Neural cell (in vitro differentiated cells): Measurements from ENCODE around the gene RIC1. TPM values are rescaled to one million over a fixed set of nuclear protein-coding genes. Genes with fewer than 3 reads are reported as not detected.

Experiments
- H2AFZ ChIP-seq: fragments of 200-600, 300-800 bp; sonication (generic), shearing (Covaris generic); 2 replicates; pipeline ENCODE4 v1.6.0; 2014; ENCODE audit warnings: low read depth, mild to moderate bottlenecking, antibody characterized with exemption, low read length, moderate library complexity
- H3F3A ChIP-seq: fragments of 200-600 bp; shearing (Covaris generic); 2 replicates; pipeline ENCODE4 v1.6.1; 2016; ENCODE audit warnings: mild to moderate bottlenecking, moderate library complexity, mixed read lengths, antibody characterized with exemption, low read length; ENCODE audit not compliant: insufficient read depth, poor library complexity, severe bottlenecking
- H3K27ac ChIP-seq: fragments of 200-600, 300-800 bp; sonication (generic), shearing (Covaris generic); 2 replicates; pipeline ENCODE4 v1.5.1; 2014; ENCODE audit warnings: mild to moderate bottlenecking, low read length, moderate library complexity
- H3K27me3 ChIP-seq: fragments of 300-800, 200-600 bp; sonication (generic), shearing (Covaris generic); 2 replicates; pipeline ENCODE4 v1.6.0; 2014; ENCODE audit warnings: mild to moderate bottlenecking, low read depth, low read length, moderate library complexity; ENCODE audit not compliant: insufficient read depth
- H3K36me3 ChIP-seq: fragments of 300-800, 200-600 bp; sonication (generic), shearing (Covaris generic); 2 replicates; pipeline ENCODE4 v1.5.1; 2014; ENCODE audit warnings: mild to moderate bottlenecking, antibody characterized with exemption, low read length, moderate library complexity; ENCODE audit not compliant: insufficient read depth
- H3K4me2 ChIP-seq: fragments of 300-800, 200-600 bp; sonication (generic), shearing (Covaris generic); 2 replicates; pipeline ENCODE4 v1.6.0; 2014; ENCODE audit warnings: mild to moderate bottlenecking, low read length
- H3K4me3 ChIP-seq: fragments of 300-800, 200-600 bp; sonication (generic), shearing (Covaris generic); 2 replicates; pipeline ENCODE4 v1.5.1; 2014; ENCODE audit warnings: mild to moderate bottlenecking, low read length, moderate library complexity
- H3K79me2 ChIP-seq: fragments of 200-600 bp; shearing (Covaris generic); replicated peaks from 2 replicates; pipeline ENCODE4 v1.6.0; 2014; ENCODE audit warnings: mild to moderate bottlenecking, low read length, moderate library complexity; ENCODE audit not compliant: insufficient read depth
- H3K9ac ChIP-seq: fragments of 300-800, 200-600 bp; sonication (generic), shearing (Covaris generic); 2 replicates; pipeline ENCODE4 v1.6.1; 2016; ENCODE audit warnings: mild to moderate bottlenecking, low read length, mixed read lengths
- H3K9me2 ChIP-seq: fragments of 200-600 bp; shearing (Covaris generic); 2 replicates; pipeline ENCODE4 v1.6.1; 2016; ENCODE audit warnings: mild to moderate bottlenecking, low read length, mixed read lengths; ENCODE audit not compliant: insufficient read depth
- H3K9me3 ChIP-seq: fragments of 200-600, 300-800 bp; sonication (generic), shearing (Covaris generic); 2 replicates; pipeline ENCODE4 v1.6.1; 2016; ENCODE audit warnings: mild to moderate bottlenecking, mixed run types, low read length, moderate library complexity, mixed read lengths
- H4K20me1 ChIP-seq: fragments of 200-600 bp; shearing (Covaris generic); 2 replicates; pipeline ENCODE4 v1.6.1; 2016; ENCODE audit warnings: mild to moderate bottlenecking, mixed run types; ENCODE audit not compliant: insufficient read depth
- EP300 ChIP-seq: fragments of 450-650 bp; conservative IDR thresholded peaks from 2 replicates; pipeline ENCODE4 v1.6.1; 2014; ENCODE audit warnings: antibody characterized with exemption, mild to moderate bottlenecking, moderate library complexity; ENCODE audit not compliant: poor library complexity, severe bottlenecking
- EZH2 ChIP-seq: fragments of 200-600, 300-800 bp; shearing (Covaris generic), sonication (generic); IDR thresholded peaks from 2 replicates; pipeline ENCODE4 v1.6.1; 2014; ENCODE audit warnings: antibody characterized with exemption, low read length, borderline replicate concordance, mild to moderate bottlenecking; ENCODE audit not compliant: insufficient read depth, poor library complexity, severe bottlenecking
- MXI1 ChIP-seq: fragments of 450-650 bp; conservative IDR thresholded peaks from 2 replicates; pipeline ENCODE4 v1.6.1; 2014; ENCODE audit warnings: antibody characterized with exemption, mild to moderate bottlenecking; ENCODE audit not compliant: poor library complexity, severe bottlenecking
- POLR2AphosphoS5 ChIP-seq: IDR thresholded peaks from 2 replicates; pipeline ENCODE4 v1.6.1; 2012
- RAD21 ChIP-seq: fragments of 450-650 bp; conservative IDR thresholded peaks from 2 replicates; pipeline ENCODE4 v1.6.1; 2014; ENCODE audit warnings: antibody characterized with exemption, mild to moderate bottlenecking, moderate library complexity
- SMC3 ChIP-seq: fragments of 450-650 bp; conservative IDR thresholded peaks from 2 replicates; pipeline ENCODE4 v1.6.1; 2014; ENCODE audit warnings: antibody characterized with exemption, mild to moderate bottlenecking, moderate library complexity; ENCODE audit not compliant: poor library complexity
- TAF1 ChIP-seq: IDR thresholded peaks from 2 replicates; pipeline ENCODE4 v1.6.1; 2012; ENCODE audit warnings: low read depth
- polyA plus RNA-seq: library from polyadenylated mRNA; depleted of rRNA; stranded (reverse); fragments of >200 nt; gene quantifications from 2 replicates; pipeline ENCODE4 v1.2.3, GENCODE V29; 2014
- TF ChIP-seq, protein P1 (sequence below): fragments of 450-650 bp; IDR thresholded peaks from 2 replicates; pipeline ENCODE4 v1.5.1; 2014; ENCODE audit warnings: antibody characterized with exemption, mild to moderate bottlenecking, moderate library complexity; ENCODE audit not compliant: poor library complexity, severe bottlenecking
- TF ChIP-seq, protein P2 (sequence below): IDR thresholded peaks from 2 replicates; pipeline ENCODE4 v1.6.1; 2012; ENCODE audit warnings: borderline replicate concordance

Gene RIC1
- polyA plus RNA-seq, 1 donor from 2014 or later = 9.9 TPM

DNA sequence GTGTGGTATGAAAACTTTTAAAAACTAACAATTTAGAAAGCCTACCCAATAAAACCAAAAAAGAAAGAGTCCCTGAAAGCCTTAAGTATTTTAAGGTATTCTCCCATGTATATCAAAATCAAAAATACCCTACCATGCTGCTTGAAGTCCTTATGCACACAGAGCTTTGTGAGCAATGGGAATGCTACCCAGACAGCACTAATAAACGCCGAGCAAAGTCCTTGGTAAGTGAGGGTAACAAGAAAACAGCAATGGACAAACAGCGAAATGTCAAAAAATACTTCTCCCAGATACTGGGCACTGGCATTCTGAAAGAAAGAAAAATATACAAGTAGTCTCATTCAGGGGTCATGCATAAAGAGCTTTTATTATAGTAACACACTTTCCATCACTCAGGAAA, 176.6 kb downstream of the RIC1 start:
- TF ChIP-seq EZH2 = no peak
- TF ChIP-seq TAF1 = no peak
- TF ChIP-seq, protein P1, sequence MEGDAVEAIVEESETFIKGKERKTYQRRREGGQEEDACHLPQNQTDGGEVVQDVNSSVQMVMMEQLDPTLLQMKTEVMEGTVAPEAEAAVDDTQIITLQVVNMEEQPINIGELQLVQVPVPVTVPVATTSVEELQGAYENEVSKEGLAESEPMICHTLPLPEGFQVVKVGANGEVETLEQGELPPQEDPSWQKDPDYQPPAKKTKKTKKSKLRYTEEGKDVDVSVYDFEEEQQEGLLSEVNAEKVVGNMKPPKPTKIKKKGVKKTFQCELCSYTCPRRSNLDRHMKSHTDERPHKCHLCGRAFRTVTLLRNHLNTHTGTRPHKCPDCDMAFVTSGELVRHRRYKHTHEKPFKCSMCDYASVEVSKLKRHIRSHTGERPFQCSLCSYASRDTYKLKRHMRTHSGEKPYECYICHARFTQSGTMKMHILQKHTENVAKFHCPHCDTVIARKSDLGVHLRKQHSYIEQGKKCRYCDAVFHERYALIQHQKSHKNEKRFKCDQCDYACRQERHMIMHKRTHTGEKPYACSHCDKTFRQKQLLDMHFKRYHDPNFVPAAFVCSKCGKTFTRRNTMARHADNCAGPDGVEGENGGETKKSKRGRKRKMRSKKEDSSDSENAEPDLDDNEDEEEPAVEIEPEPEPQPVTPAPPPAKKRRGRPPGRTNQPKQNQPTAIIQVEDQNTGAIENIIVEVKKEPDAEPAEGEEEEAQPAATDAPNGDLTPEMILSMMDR = no peak
- TF ChIP-seq, protein P2, sequence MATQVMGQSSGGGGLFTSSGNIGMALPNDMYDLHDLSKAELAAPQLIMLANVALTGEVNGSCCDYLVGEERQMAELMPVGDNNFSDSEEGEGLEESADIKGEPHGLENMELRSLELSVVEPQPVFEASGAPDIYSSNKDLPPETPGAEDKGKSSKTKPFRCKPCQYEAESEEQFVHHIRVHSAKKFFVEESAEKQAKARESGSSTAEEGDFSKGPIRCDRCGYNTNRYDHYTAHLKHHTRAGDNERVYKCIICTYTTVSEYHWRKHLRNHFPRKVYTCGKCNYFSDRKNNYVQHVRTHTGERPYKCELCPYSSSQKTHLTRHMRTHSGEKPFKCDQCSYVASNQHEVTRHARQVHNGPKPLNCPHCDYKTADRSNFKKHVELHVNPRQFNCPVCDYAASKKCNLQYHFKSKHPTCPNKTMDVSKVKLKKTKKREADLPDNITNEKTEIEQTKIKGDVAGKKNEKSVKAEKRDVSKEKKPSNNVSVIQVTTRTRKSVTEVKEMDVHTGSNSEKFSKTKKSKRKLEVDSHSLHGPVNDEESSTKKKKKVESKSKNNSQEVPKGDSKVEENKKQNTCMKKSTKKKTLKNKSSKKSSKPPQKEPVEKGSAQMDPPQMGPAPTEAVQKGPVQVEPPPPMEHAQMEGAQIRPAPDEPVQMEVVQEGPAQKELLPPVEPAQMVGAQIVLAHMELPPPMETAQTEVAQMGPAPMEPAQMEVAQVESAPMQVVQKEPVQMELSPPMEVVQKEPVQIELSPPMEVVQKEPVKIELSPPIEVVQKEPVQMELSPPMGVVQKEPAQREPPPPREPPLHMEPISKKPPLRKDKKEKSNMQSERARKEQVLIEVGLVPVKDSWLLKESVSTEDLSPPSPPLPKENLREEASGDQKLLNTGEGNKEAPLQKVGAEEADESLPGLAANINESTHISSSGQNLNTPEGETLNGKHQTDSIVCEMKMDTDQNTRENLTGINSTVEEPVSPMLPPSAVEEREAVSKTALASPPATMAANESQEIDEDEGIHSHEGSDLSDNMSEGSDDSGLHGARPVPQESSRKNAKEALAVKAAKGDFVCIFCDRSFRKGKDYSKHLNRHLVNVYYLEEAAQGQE = no peak
- no peak for TF ChIP-seq EP300
- TF ChIP-seq RAD21 = no peak
- no peak for TF ChIP-seq SMC3
- TF ChIP-seq MXI1 = no peak
- no peak for TF ChIP-seq POLR2AphosphoS5
- Histone ChIP-seq H4K20me1 (no peaks in the 10 kb centered on the region), H3K27me3 (no peaks in the 10 kb centered on the region), H3F3A (no peaks in the 10 kb centered on the region), H3K4me3 (no peak overlapping the region), H3K27ac (no peak overlapping the region), H3K9ac (no peak overlapping the region), H3K79me2 (no peaks in the 10 kb centered on the region), H3K9me2 (no peaks in the 10 kb centered on the region), H3K9me3 (no peaks in the 10 kb centered on the region), H2AFZ (no peak overlapping the region), H3K36me3 (peaks cover 3% of the 10 kb centered on the region), H3K4me2 (no peak overlapping the region)

DNA sequence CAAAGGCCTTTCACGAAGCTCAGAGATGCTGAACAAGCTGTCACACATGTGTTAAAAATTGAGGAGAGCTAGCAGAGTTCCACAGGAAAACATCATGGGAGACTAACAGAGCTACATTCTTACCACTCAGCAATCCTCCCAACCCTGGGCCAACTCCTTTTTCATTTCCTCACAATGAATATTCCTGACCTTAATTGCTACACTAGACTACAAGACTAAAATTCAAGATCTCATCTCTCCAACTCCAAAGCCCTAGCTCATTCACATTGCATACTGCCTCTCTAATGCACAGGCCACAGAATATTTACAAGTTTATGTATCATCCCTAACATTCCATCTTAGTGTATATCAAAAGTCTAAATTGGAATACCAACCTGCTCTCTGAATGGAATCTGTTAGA, 182.8 kb downstream of the RIC1 start:
- Histone ChIP-seq H2AFZ (no peak overlapping the region), H3K36me3 (peaks cover 3% of the 10 kb centered on the region), H3K4me2 (no peak overlapping the region), H3K4me3 (no peak overlapping the region), H3F3A (no peaks in the 10 kb centered on the region), H3K9me3 (no peaks in the 10 kb centered on the region), H3K9me2 (no peaks in the 10 kb centered on the region), H3K27me3 (no peaks in the 10 kb centered on the region), H3K79me2 (no peaks in the 10 kb centered on the region), H3K9ac (no peak overlapping the region), H4K20me1 (no peaks in the 10 kb centered on the region), H3K27ac (no peak overlapping the region)
- no peak for TF ChIP-seq RAD21
- TF ChIP-seq, protein P1 = no peak
- TF ChIP-seq SMC3 = no peak
- no peak for TF ChIP-seq MXI1
- TF ChIP-seq POLR2AphosphoS5 = no peak
- TF ChIP-seq, protein P2 = no peak
- TF ChIP-seq TAF1 = no peak
- TF ChIP-seq EP300 = no peak
- no peak for TF ChIP-seq EZH2
